Measurements from ENCODE around the gene TULP4. TPM values are rescaled to one million over a fixed set of nuclear protein-coding genes. Genes with fewer than 3 reads are reported as not detected.

TULP4 gene
- total RNA-seq, 6 experiments from 2014 or later: 27.0 to 42.4 (median 32.3) TPM

- DNase-seq (no peak), ATAC-seq (no peak)
- intact Hi-C loops (cut with DNase I): no loop called here
Observed at GRCh38 chr6:158441716-158442215, 129.5 kb downstream of the TULP4 start.

GRCh38 chr6:158442306-158442705, 130.0 kb downstream of the TULP4 start:
- intact Hi-C loops (cut with DNase I): no loop called here
- no peak overlapping the region for H3K27ac ChIP-seq
- 89% methylated on average over 4 of the region's 4 CpGs for WGBS (ENCODE audit: insufficient coverage, low coverage, low lambda C conversion rate, missing lambda C conversion rate)

More at GRCh38 chr6:158441716-158442215, 129.5 kb downstream of the TULP4 start:
- Histone ChIP-seq H3K4me3 (no peak overlapping the region), H3K36me3 (no peaks in the 10 kb centered on the region), H3K27ac (no peak overlapping the region), H3K4me1 (no peaks in the 10 kb centered on the region), H3K9me3 (no peaks in the 10 kb centered on the region), H3K27me3 (no peaks in the 10 kb centered on the region)
- TF ChIP-seq POLR2A (IDR thresholded peaks at IDR 0.05) (no peak), CTCF (IDR thresholded peaks at IDR 0.05) (no peak)
- WGBS (ENCODE audit: insufficient coverage, low coverage, low lambda C conversion rate, missing lambda C conversion rate): 68% methylated on average over 6 of the region's 7 CpGs

GRCh38 chr6:158445426-158446085, 133.3 kb downstream of the TULP4 start:
- Histone ChIP-seq H3K9me3 (no peaks in the 10 kb centered on the region), H3K36me3 (no peaks in the 10 kb centered on the region), H3K27ac (no peak overlapping the region), H3K4me1 (no peaks in the 10 kb centered on the region), H3K4me3 (no peak overlapping the region), H3K27me3 (no peaks in the 10 kb centered on the region)
- TF ChIP-seq POLR2A (IDR thresholded peaks at IDR 0.05) (no peak), CTCF (IDR thresholded peaks at IDR 0.05) (no peak)
- no peak for ATAC-seq
- no peak for DNase-seq
- intact Hi-C loops (cut with DNase I): no loop called here
- 79% methylated on average over 2 of the region's 5 CpGs for WGBS (ENCODE audit: insufficient coverage, low coverage, low lambda C conversion rate, missing lambda C conversion rate)

More at GRCh38 chr6:158442306-158442705, 130.0 kb downstream of the TULP4 start:
- Histone ChIP-seq H3K9me3 (no peaks in the 10 kb centered on the region), H3K36me3 (no peaks in the 10 kb centered on the region), H3K4me1 (no peaks in the 10 kb centered on the region), H3K4me3 (no peak overlapping the region), H3K27me3 (no peaks in the 10 kb centered on the region)
- no peak for ATAC-seq
- no peak for DNase-seq
- no peak for TF ChIP-seq POLR2A (IDR thresholded peaks at IDR 0.05)
- no peak for TF ChIP-seq CTCF (IDR thresholded peaks at IDR 0.05)

GRCh38 chr6:158448856-158449255, 136.6 kb downstream of the TULP4 start:
- Histone ChIP-seq H3K9me3 (no peaks in the 10 kb centered on the region), H3K36me3 (peaks cover 0 to 6% (median 0%) of the 10 kb centered on the region in 4 donors), H3K4me3 (no peak overlapping the region), H3K4me1 (no peaks in the 10 kb centered on the region), H3K27me3 (no peaks in the 10 kb centered on the region), H3K27ac (no peak overlapping the region)
- no peak for TF ChIP-seq POLR2A (IDR thresholded peaks at IDR 0.05)
- no peak for TF ChIP-seq CTCF (IDR thresholded peaks at IDR 0.05)
- DNase-seq (no peak), ATAC-seq (no peak)
- intact Hi-C loops (cut with DNase I): no loop called here
- 97% methylated on average over 4 of the region's 14 CpGs for WGBS (ENCODE audit: insufficient coverage, low coverage, low lambda C conversion rate, missing lambda C conversion rate)
